ENCODE data around the gene HSD17B14. TPM values are rescaled to one million over a fixed set of nuclear protein-coding genes. Genes with fewer than 3 reads are reported as not detected.
A peak's percentile ranks its signal among the peaks of the same experiment; 100 is the strongest.

The HSD17B14 gene
- total and polyA plus RNA-seq, 9 of the 15 experiments (the other 6 are each of a cell fraction or from before 2014, with no cell fraction given) = 0.16 TPM; not detected in 8

DNA sequence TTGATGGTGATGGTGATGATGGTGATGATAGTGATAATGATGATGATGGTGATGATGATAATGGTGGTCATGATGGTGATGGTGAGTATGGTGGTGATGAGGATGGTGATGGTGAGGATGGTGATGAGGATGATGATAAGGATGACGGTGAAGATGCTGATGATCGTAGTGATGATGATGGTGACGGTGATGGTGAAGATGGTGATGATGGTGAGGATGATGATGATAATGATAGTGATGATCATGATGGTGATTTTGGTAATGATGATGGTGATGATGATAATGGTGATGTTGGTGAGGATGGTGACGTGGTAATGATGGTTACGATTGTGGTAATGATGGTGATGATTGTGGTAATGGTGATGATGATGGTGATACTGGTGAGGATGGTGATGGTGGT lies 14.7 kb downstream of the HSD17B14 start (continued):
- TF ChIP-seq, protein P1, sequence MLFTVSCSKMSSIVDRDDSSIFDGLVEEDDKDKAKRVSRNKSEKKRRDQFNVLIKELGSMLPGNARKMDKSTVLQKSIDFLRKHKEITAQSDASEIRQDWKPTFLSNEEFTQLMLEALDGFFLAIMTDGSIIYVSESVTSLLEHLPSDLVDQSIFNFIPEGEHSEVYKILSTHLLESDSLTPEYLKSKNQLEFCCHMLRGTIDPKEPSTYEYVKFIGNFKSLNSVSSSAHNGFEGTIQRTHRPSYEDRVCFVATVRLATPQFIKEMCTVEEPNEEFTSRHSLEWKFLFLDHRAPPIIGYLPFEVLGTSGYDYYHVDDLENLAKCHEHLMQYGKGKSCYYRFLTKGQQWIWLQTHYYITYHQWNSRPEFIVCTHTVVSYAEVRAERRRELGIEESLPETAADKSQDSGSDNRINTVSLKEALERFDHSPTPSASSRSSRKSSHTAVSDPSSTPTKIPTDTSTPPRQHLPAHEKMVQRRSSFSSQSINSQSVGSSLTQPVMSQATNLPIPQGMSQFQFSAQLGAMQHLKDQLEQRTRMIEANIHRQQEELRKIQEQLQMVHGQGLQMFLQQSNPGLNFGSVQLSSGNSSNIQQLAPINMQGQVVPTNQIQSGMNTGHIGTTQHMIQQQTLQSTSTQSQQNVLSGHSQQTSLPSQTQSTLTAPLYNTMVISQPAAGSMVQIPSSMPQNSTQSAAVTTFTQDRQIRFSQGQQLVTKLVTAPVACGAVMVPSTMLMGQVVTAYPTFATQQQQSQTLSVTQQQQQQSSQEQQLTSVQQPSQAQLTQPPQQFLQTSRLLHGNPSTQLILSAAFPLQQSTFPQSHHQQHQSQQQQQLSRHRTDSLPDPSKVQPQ (CRISPR knock-in tag; IDR thresholded peaks at IDR 0.05; ENCODE audit: borderline replicate concordance) = no peak
- peak; percentile 47; the same call in 1 of the 2 replicates for TF ChIP-seq EHMT2 (IDR thresholded peaks at IDR 0.05)
- TF ChIP-seq CBX1 (IDR thresholded peaks at IDR 0.05; ENCODE audit: low read depth) = no peak
- TF ChIP-seq CREB3 (tag; conservative IDR thresholded peaks at IDR 0.05; ENCODE audit: low read depth) = no peak
- no peak for TF ChIP-seq ZBTB8A (IDR thresholded peaks at IDR 0.05; ENCODE audit: partially characterized antibody)
- no peak for TF ChIP-seq PCBP2 (IDR thresholded peaks at IDR 0.05; ENCODE audit: low read depth, low read length, poor library complexity, severe bottlenecking)
- TF ChIP-seq, protein P2, sequence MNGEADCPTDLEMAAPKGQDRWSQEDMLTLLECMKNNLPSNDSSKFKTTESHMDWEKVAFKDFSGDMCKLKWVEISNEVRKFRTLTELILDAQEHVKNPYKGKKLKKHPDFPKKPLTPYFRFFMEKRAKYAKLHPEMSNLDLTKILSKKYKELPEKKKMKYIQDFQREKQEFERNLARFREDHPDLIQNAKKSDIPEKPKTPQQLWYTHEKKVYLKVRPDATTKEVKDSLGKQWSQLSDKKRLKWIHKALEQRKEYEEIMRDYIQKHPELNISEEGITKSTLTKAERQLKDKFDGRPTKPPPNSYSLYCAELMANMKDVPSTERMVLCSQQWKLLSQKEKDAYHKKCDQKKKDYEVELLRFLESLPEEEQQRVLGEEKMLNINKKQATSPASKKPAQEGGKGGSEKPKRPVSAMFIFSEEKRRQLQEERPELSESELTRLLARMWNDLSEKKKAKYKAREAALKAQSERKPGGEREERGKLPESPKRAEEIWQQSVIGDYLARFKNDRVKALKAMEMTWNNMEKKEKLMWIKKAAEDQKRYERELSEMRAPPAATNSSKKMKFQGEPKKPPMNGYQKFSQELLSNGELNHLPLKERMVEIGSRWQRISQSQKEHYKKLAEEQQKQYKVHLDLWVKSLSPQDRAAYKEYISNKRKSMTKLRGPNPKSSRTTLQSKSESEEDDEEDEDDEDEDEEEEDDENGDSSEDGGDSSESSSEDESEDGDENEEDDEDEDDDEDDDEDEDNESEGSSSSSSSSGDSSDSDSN (IDR thresholded peaks at IDR 0.05; ENCODE audit: borderline replicate concordance in 1 of 2, low read depth in 2 of 2, low read length in 2 of 2) = no peak
- TF ChIP-seq MTA2 (IDR thresholded peaks at IDR 0.05; ENCODE audit: low read depth) = 0 out of 2 replicates have a peak, but pooled peaks have one; percentile 9
- TF ChIP-seq, protein P3, sequence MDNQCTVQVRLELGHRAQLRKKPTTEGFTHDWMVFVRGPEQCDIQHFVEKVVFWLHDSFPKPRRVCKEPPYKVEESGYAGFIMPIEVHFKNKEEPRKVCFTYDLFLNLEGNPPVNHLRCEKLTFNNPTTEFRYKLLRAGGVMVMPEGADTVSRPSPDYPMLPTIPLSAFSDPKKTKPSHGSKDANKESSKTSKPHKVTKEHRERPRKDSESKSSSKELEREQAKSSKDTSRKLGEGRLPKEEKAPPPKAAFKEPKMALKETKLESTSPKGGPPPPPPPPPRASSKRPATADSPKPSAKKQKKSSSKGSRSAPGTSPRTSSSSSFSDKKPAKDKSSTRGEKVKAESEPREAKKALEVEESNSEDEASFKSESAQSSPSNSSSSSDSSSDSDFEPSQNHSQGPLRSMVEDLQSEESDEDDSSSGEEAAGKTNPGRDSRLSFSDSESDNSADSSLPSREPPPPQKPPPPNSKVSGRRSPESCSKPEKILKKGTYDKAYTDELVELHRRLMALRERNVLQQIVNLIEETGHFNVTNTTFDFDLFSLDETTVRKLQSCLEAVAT (IDR thresholded peaks at IDR 0.05) = 0 out of 4 replicates have a peak, but pooled peaks of 1 of the 2 experiments have one; percentile 23
- peak; percentile 13; the same call in 1 of the 2 replicates for TF ChIP-seq ZNF316 (IDR thresholded peaks at IDR 0.05)
- no peak for TF ChIP-seq ZNF217 (CRISPR knock-in tag; IDR thresholded peaks at IDR 0.05)
- TF ChIP-seq CTBP1 (IDR thresholded peaks at IDR 0.05; ENCODE audit: borderline replicate concordance) = 0 out of 2 replicates have a peak, but pooled peaks have one; percentile 42
- TF ChIP-seq PHF8 (IDR thresholded peaks at IDR 0.05; ENCODE audit: borderline replicate concordance, low read length) = no peak
- TF ChIP-seq, protein P4, sequence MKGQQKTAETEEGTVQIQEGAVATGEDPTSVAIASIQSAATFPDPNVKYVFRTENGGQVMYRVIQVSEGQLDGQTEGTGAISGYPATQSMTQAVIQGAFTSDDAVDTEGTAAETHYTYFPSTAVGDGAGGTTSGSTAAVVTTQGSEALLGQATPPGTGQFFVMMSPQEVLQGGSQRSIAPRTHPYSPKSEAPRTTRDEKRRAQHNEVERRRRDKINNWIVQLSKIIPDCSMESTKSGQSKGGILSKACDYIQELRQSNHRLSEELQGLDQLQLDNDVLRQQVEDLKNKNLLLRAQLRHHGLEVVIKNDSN (CRISPR knock-in tag; IDR thresholded peaks at IDR 0.05) = peak; percentile 14; the same call in 1 of the 2 replicates
- TF ChIP-seq, protein P5, sequence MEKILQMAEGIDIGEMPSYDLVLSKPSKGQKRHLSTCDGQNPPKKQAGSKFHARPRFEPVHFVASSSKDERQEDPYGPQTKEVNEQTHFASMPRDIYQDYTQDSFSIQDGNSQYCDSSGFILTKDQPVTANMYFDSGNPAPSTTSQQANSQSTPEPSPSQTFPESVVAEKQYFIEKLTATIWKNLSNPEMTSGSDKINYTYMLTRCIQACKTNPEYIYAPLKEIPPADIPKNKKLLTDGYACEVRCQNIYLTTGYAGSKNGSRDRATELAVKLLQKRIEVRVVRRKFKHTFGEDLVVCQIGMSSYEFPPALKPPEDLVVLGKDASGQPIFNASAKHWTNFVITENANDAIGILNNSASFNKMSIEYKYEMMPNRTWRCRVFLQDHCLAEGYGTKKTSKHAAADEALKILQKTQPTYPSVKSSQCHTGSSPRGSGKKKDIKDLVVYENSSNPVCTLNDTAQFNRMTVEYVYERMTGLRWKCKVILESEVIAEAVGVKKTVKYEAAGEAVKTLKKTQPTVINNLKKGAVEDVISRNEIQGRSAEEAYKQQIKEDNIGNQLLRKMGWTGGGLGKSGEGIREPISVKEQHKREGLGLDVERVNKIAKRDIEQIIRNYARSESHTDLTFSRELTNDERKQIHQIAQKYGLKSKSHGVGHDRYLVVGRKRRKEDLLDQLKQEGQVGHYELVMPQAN (IDR thresholded peaks at IDR 0.05; ENCODE audit: borderline replicate concordance) = 0 out of 2 replicates have a peak, but pooled peaks have one; percentile 22
- peak; percentile 57; the same call in 1 of the 2 replicates for TF ChIP-seq ELF4 (CRISPR knock-in tag; IDR thresholded peaks at IDR 0.05)
- TF ChIP-seq HLTF (IDR thresholded peaks at IDR 0.05) = peak; percentile 65; the same call in 1 of the 2 replicates

All from K562 (cell line).